ENCODE measurements around the gene TMEM121B.
"Not testable (repeated sequence)": the region's sequence is repeated elsewhere in the genome, so short reads cannot be mapped to it uniquely, and the experiment has no call there.

The TMEM121B gene

DNA sequence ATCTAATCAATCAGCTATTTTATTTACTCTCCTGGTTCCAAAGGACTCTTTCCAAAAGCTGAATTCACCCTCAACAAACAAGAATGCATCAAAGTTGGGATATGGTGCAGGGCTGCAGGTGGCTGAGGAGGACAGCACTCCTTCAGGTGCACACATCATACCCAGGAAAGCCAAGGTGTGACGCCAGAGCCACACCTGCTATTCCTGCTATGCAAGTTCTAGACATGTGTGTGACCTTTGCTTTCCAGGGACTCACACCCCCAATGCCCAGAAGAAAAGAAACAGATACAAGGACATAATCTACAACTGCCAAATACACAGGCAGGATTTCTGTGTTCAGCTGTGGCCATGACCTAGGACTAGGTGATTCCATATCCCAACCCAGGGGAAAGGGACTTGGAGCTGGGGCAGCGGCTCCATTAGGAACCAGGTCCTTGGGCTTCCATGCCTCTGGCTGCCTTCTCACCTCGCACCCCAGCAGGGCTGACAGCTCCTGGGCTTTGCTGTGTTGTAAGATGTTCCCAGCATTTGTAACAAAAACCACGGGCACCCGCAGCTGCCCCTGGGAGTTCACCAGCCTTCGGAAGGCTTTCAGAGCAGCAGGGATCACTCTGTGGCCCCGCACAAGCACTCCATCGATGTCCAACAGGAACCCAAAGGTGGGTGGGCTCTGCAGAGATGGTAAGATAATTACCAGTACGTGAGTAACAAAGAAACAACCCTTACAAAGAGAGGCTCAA is 28.1 kb upstream of the TMEM121B start:
- H3K27ac ChIP-seq, result no peak overlapping the region
- no peak for TF ChIP-seq ZFX (IDR thresholded peaks at IDR 0.05; ENCODE audit: borderline replicate concordance)
- TF ChIP-seq, protein P1, sequence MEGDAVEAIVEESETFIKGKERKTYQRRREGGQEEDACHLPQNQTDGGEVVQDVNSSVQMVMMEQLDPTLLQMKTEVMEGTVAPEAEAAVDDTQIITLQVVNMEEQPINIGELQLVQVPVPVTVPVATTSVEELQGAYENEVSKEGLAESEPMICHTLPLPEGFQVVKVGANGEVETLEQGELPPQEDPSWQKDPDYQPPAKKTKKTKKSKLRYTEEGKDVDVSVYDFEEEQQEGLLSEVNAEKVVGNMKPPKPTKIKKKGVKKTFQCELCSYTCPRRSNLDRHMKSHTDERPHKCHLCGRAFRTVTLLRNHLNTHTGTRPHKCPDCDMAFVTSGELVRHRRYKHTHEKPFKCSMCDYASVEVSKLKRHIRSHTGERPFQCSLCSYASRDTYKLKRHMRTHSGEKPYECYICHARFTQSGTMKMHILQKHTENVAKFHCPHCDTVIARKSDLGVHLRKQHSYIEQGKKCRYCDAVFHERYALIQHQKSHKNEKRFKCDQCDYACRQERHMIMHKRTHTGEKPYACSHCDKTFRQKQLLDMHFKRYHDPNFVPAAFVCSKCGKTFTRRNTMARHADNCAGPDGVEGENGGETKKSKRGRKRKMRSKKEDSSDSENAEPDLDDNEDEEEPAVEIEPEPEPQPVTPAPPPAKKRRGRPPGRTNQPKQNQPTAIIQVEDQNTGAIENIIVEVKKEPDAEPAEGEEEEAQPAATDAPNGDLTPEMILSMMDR (IDR thresholded peaks at IDR 0.05), result no peak

DNA sequence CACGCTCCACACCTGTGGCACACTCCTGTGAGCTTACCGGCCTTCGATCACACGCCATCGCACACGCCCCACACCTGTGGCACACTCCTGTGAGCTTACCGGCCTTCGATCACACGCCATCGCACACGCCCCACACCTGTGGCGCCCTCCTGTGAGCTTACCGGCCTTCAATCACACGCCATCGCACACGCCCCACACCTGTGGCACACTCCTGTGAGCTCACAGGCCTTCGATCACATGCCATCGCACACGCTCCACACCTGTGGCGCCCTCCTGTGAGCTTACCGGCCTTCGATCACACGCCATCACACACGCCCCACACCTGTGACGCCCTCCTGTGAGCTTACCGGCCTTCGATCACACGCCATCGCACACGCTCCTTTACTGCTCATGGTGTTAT is 26.3 kb upstream of the TMEM121B start:
- H3K27ac ChIP-seq, result not testable (repeated sequence)

DNA sequence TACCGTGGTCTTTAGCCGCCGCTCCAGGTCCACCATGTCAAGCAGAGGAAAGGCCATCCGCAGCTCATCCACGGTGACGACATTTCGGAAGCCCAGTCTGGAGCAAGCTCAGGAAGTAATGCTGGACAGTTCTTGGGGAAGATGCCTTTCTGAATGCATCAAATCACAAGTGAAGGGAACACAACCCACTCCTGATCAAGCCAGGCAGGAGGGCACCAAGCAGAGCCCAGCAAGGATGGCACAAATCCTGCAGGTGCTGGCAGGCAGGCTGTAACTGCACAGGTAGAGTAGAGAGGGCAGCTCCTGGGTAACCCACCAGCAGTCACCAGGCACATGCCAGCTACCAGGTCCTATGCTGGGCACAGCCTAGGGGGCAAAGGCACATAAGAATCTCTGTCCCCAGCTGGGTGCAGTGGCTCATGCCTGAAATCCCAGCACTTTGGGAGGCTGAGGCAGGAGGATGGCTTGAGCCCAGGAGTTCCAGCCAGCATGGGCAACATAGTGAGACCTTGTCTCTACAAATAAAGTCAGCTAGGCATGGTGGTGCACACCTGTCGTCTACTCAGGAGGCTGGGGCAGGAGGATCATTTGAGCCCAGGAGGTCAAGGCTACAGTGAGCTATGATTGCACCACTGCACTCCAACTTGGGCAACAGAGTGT is 24.0 kb upstream of the TMEM121B start:
- no peak for TF ChIP-seq ZFX (IDR thresholded peaks at IDR 0.05; ENCODE audit: borderline replicate concordance)
- TF ChIP-seq, protein P1 (IDR thresholded peaks at IDR 0.05), result no peak
- no peak overlapping the region for H3K27ac ChIP-seq

DNA sequence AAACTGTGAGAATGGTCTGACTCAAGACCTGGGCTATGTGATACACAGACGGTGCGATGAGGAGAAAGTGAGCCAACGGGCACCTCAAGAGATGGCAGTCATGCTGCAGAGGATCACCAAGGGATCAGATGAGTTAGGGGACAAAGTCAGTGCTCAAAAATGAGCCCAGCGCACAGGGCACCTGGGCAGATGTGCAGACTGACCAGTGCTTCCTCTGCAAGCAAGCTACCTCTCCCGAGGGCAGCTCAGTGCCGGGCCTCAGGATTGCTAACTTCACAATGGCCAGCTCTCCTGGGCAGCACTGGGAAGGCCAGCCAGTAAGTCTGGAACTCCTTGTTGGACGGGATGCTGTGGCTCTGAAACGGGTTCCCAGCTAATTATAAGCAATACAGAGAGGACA is 22.7 kb upstream of the TMEM121B start:
- TF ChIP-seq, protein P1 (IDR thresholded peaks at IDR 0.05), result no peak
- no peak for TF ChIP-seq ZFX (IDR thresholded peaks at IDR 0.05; ENCODE audit: borderline replicate concordance)

DNA sequence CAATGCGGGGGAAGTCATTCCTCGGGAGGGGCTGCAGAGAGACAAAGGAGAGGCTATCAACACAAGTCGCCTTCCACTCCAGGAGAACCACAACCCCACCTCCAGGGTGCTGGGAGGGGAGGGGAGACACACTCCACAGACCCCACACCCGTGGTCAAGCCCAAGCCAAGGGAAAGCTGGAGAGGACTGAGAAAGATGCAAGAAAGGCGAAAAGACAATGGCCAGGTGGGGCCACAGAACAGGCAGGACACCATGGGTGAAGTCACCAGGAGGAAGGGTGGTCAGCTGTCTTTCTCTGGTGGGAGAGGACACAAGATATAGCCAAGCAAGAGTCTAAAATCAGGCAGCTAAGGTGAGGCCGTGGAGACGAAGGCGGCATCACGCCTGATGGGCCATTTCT is 21.9 kb upstream of the TMEM121B start:
- H3K27ac ChIP-seq, result no peak overlapping the region
- TF ChIP-seq ZFX (IDR thresholded peaks at IDR 0.05; ENCODE audit: borderline replicate concordance), result no peak
- TF ChIP-seq, protein P1 (IDR thresholded peaks at IDR 0.05), result no peak

More for the DNA sequence above, 22.7 kb upstream of the TMEM121B start:
- no peak overlapping the region for H3K27ac ChIP-seq

DNA sequence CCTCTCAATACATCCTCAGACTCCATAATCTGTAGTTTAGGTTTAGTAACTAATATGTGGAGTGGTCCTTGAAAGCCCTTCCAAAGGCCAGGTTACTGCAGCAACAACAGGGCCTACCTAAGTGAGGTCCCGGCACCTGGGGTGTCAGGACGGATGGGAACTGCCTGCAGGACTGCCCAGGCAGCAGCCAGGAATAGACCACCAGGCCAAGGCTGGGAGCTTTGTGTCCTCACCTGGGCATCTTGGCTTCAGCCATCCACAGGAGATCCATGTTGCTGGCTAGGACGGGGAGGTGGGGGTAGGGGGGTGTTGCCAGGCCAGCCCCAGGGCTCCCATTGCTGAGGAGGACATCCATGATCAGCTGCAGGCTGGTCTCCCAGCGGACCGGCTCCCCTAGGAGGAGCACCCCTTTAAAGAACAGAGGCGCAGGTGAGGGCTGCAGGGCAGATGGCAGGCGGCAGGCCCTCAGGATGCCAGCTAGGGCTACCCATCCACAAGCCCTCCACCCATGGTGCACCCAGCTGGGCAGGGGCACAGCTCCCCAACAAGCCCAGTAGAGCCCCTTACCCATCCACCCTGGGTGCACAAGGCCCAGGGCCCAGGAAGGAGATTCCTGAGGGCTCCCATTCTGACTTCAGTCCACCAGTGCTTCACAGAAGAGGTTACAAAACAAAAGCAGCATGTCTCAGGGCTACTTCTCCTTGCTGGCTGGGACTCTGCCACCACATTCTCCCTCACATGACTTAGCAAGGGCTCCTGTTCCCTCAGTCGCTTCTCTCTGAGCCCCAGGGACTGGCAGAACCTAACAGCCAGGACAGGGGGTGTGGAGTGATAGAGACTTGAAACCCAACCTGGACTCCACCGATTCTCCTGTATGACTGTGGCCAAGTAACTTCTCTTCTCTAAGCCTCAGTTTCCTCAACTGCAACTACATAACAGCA is 19.9 kb upstream of the TMEM121B start:
- H3K27ac ChIP-seq, result no peak overlapping the region
- TF ChIP-seq ZFX (IDR thresholded peaks at IDR 0.05; ENCODE audit: borderline replicate concordance), result no peak
- TF ChIP-seq, protein P1 (IDR thresholded peaks at IDR 0.05), result no peak

DNA sequence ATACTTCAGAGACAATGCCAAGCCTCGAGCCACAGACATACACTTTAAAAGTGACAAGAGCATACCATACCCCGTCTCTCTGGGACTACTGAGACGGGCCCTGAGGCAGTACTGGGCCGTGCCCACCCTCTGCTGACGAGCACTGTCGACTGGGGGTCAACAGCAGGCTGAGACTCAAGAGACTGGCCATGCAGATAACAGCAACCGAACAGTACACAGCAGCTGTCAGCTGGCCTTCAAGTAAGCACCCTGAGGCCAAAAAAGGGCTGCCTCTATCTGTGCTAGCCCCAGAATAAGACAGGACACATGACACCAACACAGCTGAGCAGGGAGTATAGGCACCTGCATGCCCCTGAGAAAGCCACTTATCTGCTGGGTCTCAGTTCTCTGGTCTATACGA is 18.9 kb upstream of the TMEM121B start:
- no peak overlapping the region for H3K27ac ChIP-seq
- no peak for TF ChIP-seq ZFX (IDR thresholded peaks at IDR 0.05; ENCODE audit: borderline replicate concordance)
- TF ChIP-seq, protein P1 (IDR thresholded peaks at IDR 0.05), result no peak
